Pancreas (tissue), 10 donors: ENCODE results near the gene ZNF624. TPM values are rescaled to one million over a fixed set of nuclear protein-coding genes. Genes with fewer than 3 reads are reported as not detected.

ENCODE experiments used
- ATAC-seq, 4 donors: fragments of 200-7000 bp; cut with Tn5 transposase; one replicate each; pipeline versions ENCODE4 v1.8.0 to v1.9.1; 2020; ENCODE audit warnings: mild to moderate bottlenecking in 4 of 4, moderate library complexity in 4 of 4
- DNase-seq, 6 donors: peaks; one replicate each; pipeline ENCODE4 v3.0.0-alpha.2; 2020
- FAIRE-seq: peaks from 2 replicates; lab custom pipeline; 2012; peaks lifted over from hg19 to GRCh38; lab: Jason Lieb, UNC
- H3K27ac ChIP-seq, 4 donors: fragments of 200-600 bp; sonication (generic); 1 replicate in 3 of 4; 2 replicates in 1 of 4; pipeline versions ENCODE4 v1.5.0 to v1.8.0; 2020
- H3K27me3 ChIP-seq, 4 donors: fragments of 200-600 bp; one replicate each; pipeline ENCODE4 v1.8.0; 2021
- H3K36me3 ChIP-seq, 3 donors: fragments of 200-600 bp; sonication (generic) in 1 of 3; one replicate each; pipeline versions ENCODE4 v1.5.0 to v1.8.0; 2020 to 2021
- H3K4me1 ChIP-seq, 3 donors: fragments of 200-600 bp; one replicate each; pipeline ENCODE4 v1.8.0; 2021
- H3K4me3 ChIP-seq, 4 donors: fragments of 200-600 bp; sonication (generic) in 2 of 4; one replicate each; pipeline versions ENCODE4 v1.5.0 to v1.8.0; 2020 to 2021
- H3K9me3 ChIP-seq, 4 donors: fragments of 200-600 bp; one replicate each; pipeline ENCODE4 v1.8.0; 2021
- WGBS, 2 donors: extraction: QIAGEN DNeasy Blood & Tissue Kit; methylation state at CpG; one replicate each; pipeline ENCODE4 v1.1.7; 2013; 5-methylcytosine and 5-hydroxymethylcytosine counted together
- intact Hi-C, 3 donors: fragments of 100-400 bp; cut with DNase I; formaldehyde crosslinking; loops; one replicate each; pipeline versions ENCODE4 v1.11.1 to v1.14.2; 2022
- polyA plus RNA-seq, 2 donors: library from polyadenylated mRNA; stranded (reverse); fragments of 200-250 nt; gene quantifications; one replicate each; pipeline ENCODE4 v1.2.3, GENCODE V29; 2013
- total RNA-seq, 6 donors: library from RNA; stranded (reverse); fragmentation: NEBNext Ultra II Directional in 4 of 6; extraction: Animal tissue kit (Norgen Biotek cat#: 25700) in 4 of 6; gene quantifications; one replicate each; pipeline versions ENCODE4 v1.2.1 to v1.2.4, GENCODE V29; 2021 to 2023
- TF ChIP-seq, protein P1 (sequence below), 4 donors: fragments of 200-600 bp; sonication (generic) in 3 of 4; IDR thresholded peaks; one replicate each; pipeline versions ENCODE4 v1.5.0 to v1.8.0; 2021; ENCODE audit warnings: antibody characterized with exemption in 4 of 4
- donor health status: healthy with polysubstance abuse.
- donor health status: DM: no; HTN: no; CAD: no; lungs with moderate emphysema.
- donor health status: DM: no; HTN: no; CAD: no.
- donor health status: control.
- donor health status: control.
- donor health status: Bipolar disorder and iron deficiency.
- donor health status: DM: yes; HTN: yes; CAD: no.
- donor health status: DM: no; HTN: no; CAD: no.
- donor health status: DM: no; HTN: no; CAD: no.
- donor health status: DM: yes; HTN: yes; CAD: no.

Gene ZNF624
- total and polyA plus RNA-seq, 8 donors: 0.27 to 2.7 (median 1.3) TPM

DNA sequence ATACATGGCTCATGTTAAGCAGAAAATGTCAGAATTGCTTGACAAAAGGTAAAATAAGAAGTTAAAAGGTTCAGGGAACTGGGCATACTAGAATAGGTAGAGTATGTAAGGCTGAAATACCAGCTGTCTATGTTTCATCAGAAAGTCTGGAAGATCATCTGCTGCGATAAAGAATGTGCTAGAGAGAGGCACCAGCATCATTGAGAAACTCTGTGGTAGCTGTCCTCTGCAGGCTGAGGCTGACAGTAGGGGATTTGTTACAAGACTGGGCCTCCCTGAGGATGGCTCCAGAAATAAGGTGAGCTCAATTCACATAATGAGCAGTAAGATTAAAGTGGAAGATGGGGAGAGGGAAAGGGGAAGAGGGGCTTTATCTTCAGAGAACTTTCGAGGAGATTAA, 80.2 kb downstream of the ZNF624 start:
- H3K4me1 ChIP-seq: peaks cover 0 to under 1% (median 0%) of the 10 kb centered on the region in 3 donors
- FAIRE-seq (no peak), DNase-seq (no peak), ATAC-seq (no peak)
- no peaks in the 10 kb centered on the region for H3K27me3 ChIP-seq
- H3K36me3 ChIP-seq: no peaks in the 10 kb centered on the region
- H3K4me3 ChIP-seq: no peak overlapping the region
- no peak overlapping the region for H3K27ac ChIP-seq
- intact Hi-C loops: no loop called here
- TF ChIP-seq, protein P1, sequence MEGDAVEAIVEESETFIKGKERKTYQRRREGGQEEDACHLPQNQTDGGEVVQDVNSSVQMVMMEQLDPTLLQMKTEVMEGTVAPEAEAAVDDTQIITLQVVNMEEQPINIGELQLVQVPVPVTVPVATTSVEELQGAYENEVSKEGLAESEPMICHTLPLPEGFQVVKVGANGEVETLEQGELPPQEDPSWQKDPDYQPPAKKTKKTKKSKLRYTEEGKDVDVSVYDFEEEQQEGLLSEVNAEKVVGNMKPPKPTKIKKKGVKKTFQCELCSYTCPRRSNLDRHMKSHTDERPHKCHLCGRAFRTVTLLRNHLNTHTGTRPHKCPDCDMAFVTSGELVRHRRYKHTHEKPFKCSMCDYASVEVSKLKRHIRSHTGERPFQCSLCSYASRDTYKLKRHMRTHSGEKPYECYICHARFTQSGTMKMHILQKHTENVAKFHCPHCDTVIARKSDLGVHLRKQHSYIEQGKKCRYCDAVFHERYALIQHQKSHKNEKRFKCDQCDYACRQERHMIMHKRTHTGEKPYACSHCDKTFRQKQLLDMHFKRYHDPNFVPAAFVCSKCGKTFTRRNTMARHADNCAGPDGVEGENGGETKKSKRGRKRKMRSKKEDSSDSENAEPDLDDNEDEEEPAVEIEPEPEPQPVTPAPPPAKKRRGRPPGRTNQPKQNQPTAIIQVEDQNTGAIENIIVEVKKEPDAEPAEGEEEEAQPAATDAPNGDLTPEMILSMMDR (IDR thresholded peaks at IDR 0.05): no peak
- WGBS, 2 donors: 59 to 67% methylated on average over 2 of the region's 2 CpGs
- H3K9me3 ChIP-seq: no peaks in the 10 kb centered on the region

Other genes with a start within 250 kb of the ZNF624 start
- gene TRPV2, start 238.3 kb downstream of the ZNF624 start, total RNA-seq: 10 to 100 TPM in 2 of 6 donors, 1 to 10 TPM in 4; 2.8 to 14.7 (median 6.0) TPM
- 10 to 100 TPM in 1 of 2 donors, 1 to 10 TPM in 1; 7.8 to 10.8 TPM for gene TRPV2, start 238.3 kb downstream of the ZNF624 start, polyA plus RNA-seq
- 1 to 10 TPM in 5 of 6 donors, under 1 TPM in 1; 0.95 to 2.7 (median 1.5) TPM for gene LRRC75A, start 161.7 kb downstream of the ZNF624 start, total RNA-seq
- 1 to 10 TPM; 2.3 to 4.0 TPM for gene LRRC75A, start 161.7 kb downstream of the ZNF624 start, polyA plus RNA-seq
- gene ZNF287, start 84.6 kb downstream of the ZNF624 start, total RNA-seq: 1 to 10 TPM; 1.9 to 4.8 (median 2.8) TPM
- gene ZNF287, start 84.6 kb downstream of the ZNF624 start, polyA plus RNA-seq: 1 to 10 TPM; 1.8 to 3.5 TPM
- 10 to 100 TPM in 1 of 6 donors, 1 to 10 TPM in 3, under 1 TPM in 2; 0.28 to 10.3 (median 2.8) TPM for gene CCDC144A, start 36.4 kb upstream of the ZNF624 start, total RNA-seq
- gene CCDC144A, start 36.4 kb upstream of the ZNF624 start, polyA plus RNA-seq: 1 to 10 TPM in 1 of 2 donors, under 1 TPM in 1; 0.70 to 2.5 TPM